ENCODE data around the gene NEIL3.

GRCh38 chr4:177386278-177386815 is 76.7 kb downstream of the NEIL3 start:
- TF ChIP-seq SUPT20H (IDR thresholded peaks at IDR 0.05; ENCODE audit: borderline replicate concordance, control insufficient read depth, low read depth, low read length) (no peak), REST (IDR thresholded peaks at IDR 0.05; ENCODE audit: low read depth, low read length) (no peak), CTCF (IDR thresholded peaks at IDR 0.05 in 2 of 3, conservative IDR thresholded peaks at IDR 0.05 in 1 of 3; ENCODE audit: control insufficient read depth in 2 of 3, extremely low read depth in 1 of 3, insufficient read depth in 1 of 3, low read depth in 3 of 3, low read length in 3 of 3) (no peak), YY1 (IDR thresholded peaks at IDR 0.05; ENCODE audit: low read depth, low read length) (no peak), POLR2AphosphoS5 (IDR thresholded peaks at IDR 0.05; ENCODE audit: low read length) (no peak), RAD21 (IDR thresholded peaks at IDR 0.05; ENCODE audit: insufficient read depth, low read depth, low read length) (no peak), USF2 (IDR thresholded peaks at IDR 0.05; ENCODE audit: borderline replicate concordance, low read depth, low read length) (no peak), ETV6 (conservative IDR thresholded peaks at IDR 0.05 in 1 of 2, IDR thresholded peaks at IDR 0.05 in 1 of 2; ENCODE audit: borderline replicate concordance in 1 of 2, low read depth in 1 of 2) (no peak), CEBPB (IDR thresholded peaks at IDR 0.05; ENCODE audit: borderline replicate concordance in 1 of 2, low read depth in 2 of 2, low read length in 2 of 2) (no peak), ASH2L (IDR thresholded peaks at IDR 0.05; ENCODE audit: borderline replicate concordance, low read depth) (no peak), EGR1 (IDR thresholded peaks at IDR 0.05; ENCODE audit: borderline replicate concordance in 1 of 2, low read depth in 2 of 2, low read length in 2 of 2) (no peak), ZNF24 (IDR thresholded peaks at IDR 0.05) (no peak), BRCA1 (IDR thresholded peaks at IDR 0.05; ENCODE audit: low read depth, low read length) (no peak), ZNF384 (IDR thresholded peaks at IDR 0.05; ENCODE audit: borderline replicate concordance, low read depth, low read length) (no peak)
